ENCODE results near the gene AGO3. TPM values are rescaled to one million over a fixed set of nuclear protein-coding genes. Genes with fewer than 3 reads are reported as not detected.

AGO3 gene
- total RNA-seq, 6 experiments from 2014 or later = 18.3 to 24.0 (median 21.4) TPM

GRCh38 chr1:36031441-36031840, 100.5 kb downstream of the AGO3 start:
- Mint-ChIP-seq H3K27me3 (ENCODE audit: insufficient read depth) (no peaks in the 10 kb centered on the region), H3K36me3 (ENCODE audit: low read depth) (peaks cover 20% of the 10 kb centered on the region), H3K4me3 (no peak overlapping the region), H3K9me3 (no peaks in the 10 kb centered on the region; the same call in 1 of the 2 replicates), H3K27ac (no peak overlapping the region), H3K4me1 (ENCODE audit: low read depth) (peaks cover 15% of the 10 kb centered on the region)
- no peak for TF ChIP-seq CTCF (IDR thresholded peaks at IDR 0.05)
- no peak for DNase-seq

DNA sequence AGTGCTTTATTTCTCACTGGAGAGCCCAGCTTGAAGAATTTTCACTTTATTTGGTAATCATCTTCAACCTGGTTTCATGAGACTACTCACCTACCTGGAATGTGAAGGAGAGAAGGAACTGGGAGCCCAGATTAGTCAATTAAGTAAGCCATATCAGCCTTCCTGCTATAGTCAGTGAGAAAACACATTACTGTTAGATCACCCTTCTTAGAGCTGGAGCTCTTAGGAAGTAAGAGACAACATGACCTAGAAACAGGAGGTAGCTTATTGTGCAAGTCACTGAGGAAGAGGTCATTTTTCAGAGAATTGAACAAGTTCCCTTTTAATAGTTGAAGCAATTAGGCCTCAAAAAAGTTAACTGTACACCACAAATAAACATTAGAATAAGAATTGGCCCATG, 103.8 kb downstream of the AGO3 start:
- H3K9me3 Mint-ChIP-seq = no peaks in the 10 kb centered on the region
- H3K4me3 Mint-ChIP-seq = no peak overlapping the region
- peak; percentile 46 for DNase-seq
- H3K4me1 Mint-ChIP-seq (ENCODE audit: low read depth) = peaks cover 15% of the 10 kb centered on the region
- peak overlapping the region; percentile 52 for H3K27ac Mint-ChIP-seq
- TF ChIP-seq CTCF (IDR thresholded peaks at IDR 0.05) = no peak
- peaks cover 10% of the 10 kb centered on the region; the same call in 1 of the 2 replicates for H3K36me3 Mint-ChIP-seq (ENCODE audit: low read depth)
- no peaks in the 10 kb centered on the region for H3K27me3 Mint-ChIP-seq (ENCODE audit: insufficient read depth)

DNA sequence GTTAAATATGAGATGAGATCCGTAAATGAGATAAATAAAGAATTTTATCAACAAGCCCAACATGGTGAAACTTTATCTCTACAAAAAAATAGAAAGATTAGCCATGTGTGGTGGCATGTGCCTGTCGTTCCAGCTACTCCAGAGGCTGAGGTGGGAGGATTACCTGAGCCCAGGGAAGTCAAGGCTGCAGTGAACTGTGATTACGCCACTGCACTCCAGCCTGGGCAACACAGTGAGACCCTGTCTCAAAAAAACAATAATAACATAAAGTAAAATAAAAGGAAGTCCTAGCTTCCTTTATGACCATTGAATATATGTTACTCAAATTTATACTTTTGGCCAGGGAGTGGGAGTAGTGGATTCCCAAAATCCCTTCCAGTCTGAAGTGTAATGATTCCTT, 104.2 kb downstream of the AGO3 start:
- peaks cover 15% of the 10 kb centered on the region for H3K4me1 Mint-ChIP-seq (ENCODE audit: low read depth)
- peaks cover 10% of the 10 kb centered on the region; the same call in 1 of the 2 replicates for H3K36me3 Mint-ChIP-seq (ENCODE audit: low read depth)
- no peaks in the 10 kb centered on the region for H3K27me3 Mint-ChIP-seq (ENCODE audit: insufficient read depth)
- H3K27ac Mint-ChIP-seq = peak overlapping the region; percentile 52
- DNase-seq = no peak
- H3K4me3 Mint-ChIP-seq = no peak overlapping the region
- H3K9me3 Mint-ChIP-seq = no peaks in the 10 kb centered on the region
- no peak for TF ChIP-seq CTCF (IDR thresholded peaks at IDR 0.05)

- H3K36me3 Mint-ChIP-seq (ENCODE audit: low read depth) = peaks cover 14% of the 10 kb centered on the region
- H3K4me1 Mint-ChIP-seq (ENCODE audit: low read depth) = peaks cover under 1% of the 10 kb centered on the region; the same call in 1 of the 2 replicates
- no peak for TF ChIP-seq CTCF (IDR thresholded peaks at IDR 0.05)
- no peak overlapping the region for H3K27ac Mint-ChIP-seq
- H3K27me3 Mint-ChIP-seq (ENCODE audit: insufficient read depth) = no peaks in the 10 kb centered on the region
- no peak for DNase-seq
- no peak overlapping the region for H3K4me3 Mint-ChIP-seq
- no peaks in the 10 kb centered on the region for H3K9me3 Mint-ChIP-seq
Measured at GRCh38 chr1:36040238-36040637, 109.3 kb downstream of the AGO3 start.

DNA sequence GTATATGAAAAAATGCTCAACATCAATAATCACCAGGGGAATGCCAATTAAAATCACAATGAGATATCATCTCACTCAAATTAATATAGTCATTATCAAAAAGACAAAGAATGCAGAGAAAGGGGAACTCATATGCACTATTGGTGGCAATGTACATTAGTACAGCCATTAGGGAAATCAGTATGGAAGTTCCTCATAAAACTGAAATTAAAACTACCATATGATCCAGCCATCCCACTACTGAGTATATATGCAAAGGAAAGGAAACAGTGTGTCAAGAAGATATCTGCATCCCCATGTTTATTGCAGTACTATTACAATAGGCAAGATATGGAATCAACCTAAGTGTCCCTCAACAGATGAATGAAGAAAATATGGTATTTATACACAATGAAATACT, 120.9 kb downstream of the AGO3 start:
- Mint-ChIP-seq H3K4me1 (ENCODE audit: low read depth) (no peaks in the 10 kb centered on the region), H3K4me3 (no peak overlapping the region), H3K27ac (no peak overlapping the region), H3K36me3 (ENCODE audit: low read depth) (peaks cover 26% of the 10 kb centered on the region), H3K27me3 (ENCODE audit: insufficient read depth) (no peaks in the 10 kb centered on the region; the same call in 1 of the 2 replicates), H3K9me3 (no peaks in the 10 kb centered on the region)
- TF ChIP-seq CTCF (IDR thresholded peaks at IDR 0.05) = no peak
- no peak for DNase-seq

DNA sequence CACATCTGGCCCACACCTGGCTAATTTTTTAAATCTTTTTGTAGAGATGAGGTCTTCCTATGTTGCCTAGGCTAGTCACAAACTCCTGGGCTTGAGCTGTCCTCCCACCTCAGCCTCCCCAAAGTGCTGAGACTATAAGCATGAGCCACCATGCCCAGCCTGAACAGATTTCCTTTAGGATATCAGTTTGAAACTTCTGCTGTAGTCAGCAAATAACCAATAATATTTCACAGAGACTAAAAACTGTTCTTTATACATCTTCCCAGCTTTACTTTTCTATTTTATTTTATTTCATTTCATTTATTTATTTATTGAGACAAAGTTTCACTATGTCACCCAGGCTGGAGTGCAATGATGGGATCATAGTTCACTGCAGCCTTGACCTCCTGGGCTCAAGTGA, 123.1 kb downstream of the AGO3 start:
- Mint-ChIP-seq H3K4me1 (ENCODE audit: low read depth) (no peaks in the 10 kb centered on the region), H3K27ac (no peak overlapping the region), H3K4me3 (no peak overlapping the region), H3K27me3 (ENCODE audit: insufficient read depth) (no peaks in the 10 kb centered on the region), H3K36me3 (ENCODE audit: low read depth) (peaks cover 6% of the 10 kb centered on the region), H3K9me3 (no peaks in the 10 kb centered on the region)
- DNase-seq = no peak
- TF ChIP-seq CTCF (IDR thresholded peaks at IDR 0.05) = no peak
